CD4-positive, alpha-beta T cell treated with Interleukin-6 at 100 ng/mL for 8 hours (primary cell): ENCODE results near the gene PNMA8B.
"Not testable (repeated sequence)": the region's sequence is repeated elsewhere in the genome, so short reads cannot be mapped to it uniquely, and the experiment has no call there.

Experiments
- DNase-seq: peaks from one replicate; pipeline ENCODE4 v3.0.0-alpha.2; 2020; ENCODE audit warnings: mixed read lengths, low spot score

PNMA8B gene, protein sequence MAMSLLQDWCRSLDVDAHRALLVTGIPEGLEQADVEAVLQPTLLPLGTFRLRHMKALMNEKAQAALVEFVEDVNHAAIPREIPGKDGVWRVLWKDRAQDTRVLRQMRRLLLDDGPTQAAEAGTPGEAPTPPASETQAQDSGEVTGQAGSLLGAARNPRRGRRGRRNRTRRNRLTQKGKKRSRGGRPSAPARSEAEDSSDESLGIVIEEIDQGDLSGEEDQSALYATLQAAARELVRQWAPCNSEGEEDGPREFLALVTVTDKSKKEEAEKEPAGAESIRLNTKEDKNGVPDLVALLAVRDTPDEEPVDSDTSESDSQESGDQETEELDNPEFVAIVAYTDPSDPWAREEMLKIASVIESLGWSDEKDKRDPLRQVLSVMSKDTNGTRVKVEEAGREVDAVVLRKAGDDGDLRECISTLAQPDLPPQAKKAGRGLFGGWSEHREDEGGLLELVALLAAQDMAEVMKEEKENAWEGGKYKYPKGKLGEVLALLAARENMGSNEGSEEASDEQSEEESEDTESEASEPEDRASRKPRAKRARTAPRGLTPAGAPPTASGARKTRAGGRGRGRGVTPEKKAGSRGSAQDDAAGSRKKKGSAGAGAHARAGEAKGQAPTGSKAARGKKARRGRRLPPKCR

GRCh38 chr19:46495786-46496099, at the start of gene PNMA8B:
PNMA8B (minus strand) TSS chr19:46495867; CDS start chr19:46495465, 402 bp downstream.
- DNase-seq = peak; percentile 40

DNA sequence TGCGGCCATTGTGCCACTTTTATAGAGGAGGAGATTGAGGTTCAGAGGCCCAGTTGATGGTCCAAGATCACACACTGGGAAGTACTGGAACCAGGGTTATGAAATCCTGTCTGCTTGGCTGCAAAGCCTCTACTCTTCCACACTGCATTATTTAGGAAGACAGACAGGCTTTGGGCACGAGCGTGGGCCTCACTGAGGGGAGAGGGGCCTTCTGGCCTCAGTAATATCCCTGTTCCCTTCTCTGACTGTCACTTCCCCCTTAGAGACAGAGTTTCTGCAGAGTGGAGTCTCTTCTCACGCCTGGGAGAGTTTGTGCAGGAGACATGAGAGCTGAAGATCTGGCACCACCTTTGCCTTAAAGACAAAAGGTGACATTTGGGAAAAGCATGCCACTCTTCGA, 49.0 kb upstream of the PNMA8B start:
- no peak for DNase-seq

- peak; percentile 77 for DNase-seq
These were observed 47.0 kb upstream of the PNMA8B start for GRCh38 chr19:46542428-46543230.

DNA sequence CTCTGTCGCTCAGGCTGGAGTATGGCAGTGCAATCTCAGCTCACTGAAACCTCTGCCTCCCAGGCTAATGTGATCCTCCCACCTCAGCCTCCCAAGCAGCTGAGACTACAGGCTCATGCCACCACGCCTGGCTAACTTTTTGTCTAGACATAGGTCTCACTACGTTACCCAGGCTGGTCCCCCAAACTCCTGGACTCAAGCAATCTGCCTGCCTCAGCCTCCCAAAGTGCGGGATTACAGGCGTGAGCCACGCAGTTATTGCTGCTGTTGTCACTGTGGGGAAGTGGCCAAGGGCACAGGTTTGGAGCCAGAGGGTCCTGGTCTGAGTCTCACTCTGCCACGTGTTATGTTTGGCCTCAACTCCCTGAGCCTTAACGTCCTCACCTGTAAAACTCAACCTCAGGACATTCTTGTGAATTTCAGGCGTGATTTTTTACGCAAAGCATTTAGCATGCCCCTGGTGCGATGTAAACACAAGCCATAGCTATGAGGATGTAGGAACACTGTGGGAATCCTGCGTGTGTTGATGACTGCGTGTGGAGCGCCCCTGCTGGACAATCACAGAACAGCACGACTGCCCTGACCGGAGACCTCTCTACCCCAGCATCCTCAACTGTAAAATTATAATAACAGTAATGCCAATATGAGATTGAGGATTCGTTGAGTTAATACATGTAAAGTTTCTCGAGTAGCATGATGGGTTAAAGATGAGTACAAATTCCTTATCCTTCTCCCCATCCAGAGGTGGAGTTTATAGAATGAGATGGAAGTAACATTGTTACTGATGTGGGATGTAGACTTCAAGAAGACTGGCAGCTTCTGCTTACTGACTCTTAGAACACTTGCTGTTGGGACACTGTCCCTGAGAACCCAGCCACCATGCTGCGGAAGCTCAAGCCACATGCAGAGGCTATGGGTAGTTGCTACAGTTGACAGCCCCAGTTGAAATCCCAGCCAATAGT, 41.8 kb upstream of the PNMA8B start:
- DNase-seq = peak; percentile 57

DNA sequence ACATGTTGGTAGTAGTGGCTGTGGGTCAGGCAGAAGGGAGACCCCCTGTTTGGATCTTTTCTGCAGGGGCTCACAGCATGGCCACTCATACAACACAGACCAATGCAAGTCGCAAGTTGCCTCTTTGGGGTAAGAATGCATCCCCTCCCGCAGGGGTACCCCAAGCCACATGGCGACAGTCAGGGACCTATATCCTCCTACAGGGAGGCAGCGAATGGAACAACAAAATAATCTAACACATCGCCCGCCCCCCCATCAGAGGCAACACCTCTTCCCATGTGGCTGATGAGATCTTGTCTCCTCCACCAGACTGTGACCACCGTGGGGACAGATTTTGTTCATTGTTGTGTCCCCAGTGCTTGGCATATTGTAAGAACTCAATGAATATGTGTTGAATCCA, 40.7 kb upstream of the PNMA8B start:
- DNase-seq = no peak

DNA sequence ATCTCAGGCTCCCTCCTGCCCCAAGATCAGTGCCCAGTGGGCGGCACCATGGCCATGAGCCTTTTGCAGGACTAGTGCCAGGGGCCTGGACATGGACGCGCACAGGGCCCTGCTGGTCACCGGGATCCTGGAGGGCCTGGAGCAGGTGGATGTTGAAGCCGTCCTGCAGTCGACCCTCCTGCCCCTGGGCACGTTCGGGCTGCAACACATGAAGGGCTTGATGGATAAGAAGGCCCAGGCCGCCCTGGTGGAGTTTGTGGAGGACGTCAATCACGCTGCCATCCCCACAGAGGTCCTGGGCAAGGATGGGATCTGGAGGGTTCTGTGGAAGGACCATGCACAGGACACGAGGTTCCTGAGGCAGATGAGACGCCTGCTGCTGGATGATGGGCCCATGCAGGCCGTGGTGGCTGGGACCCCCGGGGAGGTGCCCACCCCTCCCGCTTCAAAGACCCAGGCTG, 38.0 kb upstream of the PNMA8B start:
- DNase-seq = no peak

DNA sequence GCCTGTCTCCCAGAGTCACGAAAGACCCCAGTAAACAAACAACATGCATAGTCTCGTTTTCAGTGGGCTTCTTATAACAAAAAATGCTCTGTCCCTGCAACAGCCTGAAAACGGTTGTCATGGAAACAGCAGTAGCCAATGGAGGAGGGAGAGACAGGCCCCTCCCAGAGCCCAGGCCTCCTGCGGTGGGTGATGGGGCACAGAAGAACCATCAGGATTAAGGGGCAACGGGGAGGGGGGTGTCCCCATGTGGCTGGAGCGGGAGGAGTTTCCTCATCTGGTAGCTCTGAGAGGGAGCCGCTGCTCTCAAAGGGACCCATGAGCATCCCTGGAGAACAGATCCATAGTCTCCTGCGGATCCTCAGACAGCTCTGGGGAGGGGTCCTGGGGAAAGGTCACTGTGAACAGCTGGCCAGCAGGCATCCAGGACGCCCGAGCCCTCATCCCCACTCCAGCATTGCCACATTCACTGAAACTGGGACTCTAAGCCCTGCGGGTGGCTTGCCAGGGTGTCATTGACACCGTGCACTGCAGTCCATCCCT, 37.5 kb upstream of the PNMA8B start:
- DNase-seq = no peak

- no peak for DNase-seq
These were observed 35.0 kb upstream of the PNMA8B start for GRCh38 chr19:46530636-46531035.

DNA sequence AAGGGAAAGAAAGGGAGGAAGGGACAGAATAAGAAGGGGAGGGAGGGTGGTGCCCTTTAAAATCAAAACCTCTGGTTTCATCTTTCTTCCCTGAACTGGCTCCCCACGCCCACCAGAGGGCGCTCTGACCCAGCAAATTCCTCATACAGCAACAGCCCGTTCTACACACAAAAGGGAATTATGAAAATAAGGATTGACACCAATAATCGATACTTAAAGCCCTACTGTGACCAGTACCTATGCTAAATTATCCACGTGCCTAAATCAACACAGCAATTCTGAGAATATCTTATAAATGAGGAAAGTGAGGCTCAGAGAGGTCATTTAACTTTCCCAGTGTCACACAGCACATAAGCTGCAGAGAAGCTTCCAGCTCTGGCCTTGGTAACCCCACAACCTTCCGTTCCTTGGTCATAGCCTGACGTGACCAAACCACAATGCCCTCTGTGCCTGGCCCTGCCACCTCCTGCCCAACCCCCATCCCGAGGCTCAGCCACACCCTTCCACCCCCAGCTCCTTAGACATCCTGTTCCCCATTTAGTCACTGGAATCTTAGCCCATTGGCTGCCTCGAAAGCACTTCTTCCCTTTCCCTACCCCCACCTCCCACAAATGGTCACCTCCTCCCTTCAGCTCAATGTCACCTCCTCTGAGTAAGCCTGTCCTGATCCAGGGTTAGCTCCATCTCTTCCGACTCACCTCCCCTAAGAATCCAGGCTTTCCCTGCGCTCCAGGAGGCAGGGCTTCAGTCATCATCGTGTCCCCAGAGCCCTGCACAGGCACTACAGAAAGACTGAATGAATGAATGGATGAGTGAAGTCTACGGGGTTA, 34.2 kb upstream of the PNMA8B start:
- DNase-seq = peak; percentile 74

GRCh38 chr19:46528601-46529590, 33.2 kb upstream of the PNMA8B start:
- no peak for DNase-seq

DNA sequence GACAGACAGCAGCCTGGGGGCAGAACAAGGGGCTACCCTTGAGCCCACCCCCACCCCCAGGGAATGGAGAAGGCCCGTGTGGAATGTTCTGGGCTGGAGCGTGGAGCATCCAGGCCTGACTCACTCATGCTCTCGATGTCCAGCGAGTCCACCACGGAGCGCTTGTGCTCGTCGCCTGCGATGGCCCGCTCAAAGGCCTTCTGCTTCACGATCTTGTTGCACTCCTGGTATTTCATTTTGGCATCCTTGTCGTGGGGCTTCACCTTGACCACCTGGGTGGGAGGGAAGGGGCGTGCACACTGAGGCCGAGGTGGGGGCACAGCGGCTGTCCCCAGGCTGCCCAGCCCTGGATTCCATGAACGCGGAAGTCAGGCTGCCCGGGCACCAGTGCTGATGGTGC, 31.1 kb upstream of the PNMA8B start:
- DNase-seq = not testable (repeated sequence)

- no peak for DNase-seq
These were observed 28.6 kb upstream of the PNMA8B start for GRCh38 chr19:46524308-46524707.

GRCh38 chr19:46522988-46523387, 27.3 kb upstream of the PNMA8B start:
- peak; percentile 73 for DNase-seq

- no peak for DNase-seq
These were observed 25.7 kb upstream of the PNMA8B start for GRCh38 chr19:46521241-46521868.

DNA sequence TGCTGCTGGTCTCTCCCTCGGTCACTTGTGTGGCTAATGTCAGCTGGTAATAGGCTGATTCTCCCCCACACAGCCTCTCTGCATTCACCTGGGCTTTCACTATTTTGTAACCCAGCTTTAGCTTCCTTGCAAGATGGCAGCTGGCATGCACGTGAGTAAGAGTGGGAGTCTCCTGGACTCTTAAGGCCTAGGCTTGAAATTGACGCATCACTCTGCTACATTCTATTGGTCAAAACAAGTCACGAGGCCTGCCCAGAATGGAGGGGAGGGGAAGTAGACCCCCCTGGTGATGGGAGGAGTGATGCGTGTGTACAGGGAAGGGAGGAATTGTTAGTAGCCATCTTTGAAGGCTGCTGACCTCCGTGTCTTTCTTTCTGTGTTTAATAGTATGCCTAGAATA, 24.9 kb upstream of the PNMA8B start:
- DNase-seq = no peak

DNA sequence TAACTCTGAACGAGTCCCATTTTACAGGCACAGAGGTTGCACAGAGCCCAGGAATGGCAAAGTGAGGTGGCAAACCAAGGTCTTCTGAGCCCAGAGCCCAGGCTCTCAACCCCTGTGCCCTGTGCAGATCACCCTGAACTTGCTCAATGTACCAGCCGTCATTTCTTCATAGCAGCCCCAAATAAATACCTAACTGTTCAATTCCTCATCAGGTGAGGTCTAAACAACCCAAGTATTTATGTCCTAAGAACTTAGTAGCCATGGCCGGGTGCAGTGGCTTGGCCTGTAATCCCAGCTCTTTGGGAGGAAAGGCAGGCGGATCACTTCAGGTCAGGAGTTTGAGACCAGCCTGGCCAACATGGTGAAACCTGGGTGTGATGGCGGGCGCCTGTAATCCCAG, 21.8 kb upstream of the PNMA8B start:
- no peak for DNase-seq

DNA sequence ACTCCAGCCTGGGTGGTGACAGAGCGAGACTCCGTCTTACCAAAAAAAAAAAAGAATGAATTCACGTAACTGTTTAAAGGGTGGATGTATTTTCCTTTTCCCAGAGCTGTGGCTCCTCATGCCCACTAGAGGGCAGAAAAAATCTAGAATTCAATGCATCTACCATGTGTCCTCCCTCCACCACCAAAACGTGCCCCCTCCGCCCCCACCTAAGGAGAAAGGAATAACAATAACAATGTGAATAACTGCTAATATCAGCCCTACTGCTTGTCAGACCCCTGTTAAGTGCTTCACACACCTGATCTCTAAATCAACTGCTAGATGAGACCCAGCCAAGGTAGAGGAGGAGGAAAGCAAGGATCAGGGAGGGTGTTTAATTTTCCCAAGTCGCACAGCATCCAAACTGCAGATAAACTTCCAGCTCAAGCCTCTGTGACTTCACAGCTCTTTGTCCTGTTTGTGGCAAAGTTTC, 20.2 kb upstream of the PNMA8B start:
- peak; percentile 45 for DNase-seq

- no peak for DNase-seq
These were observed 19.6 kb upstream of the PNMA8B start for GRCh38 chr19:46515290-46515609.
